Measurements from ENCODE around the gene SLC7A5.
"Not testable (repeated sequence)": the region's sequence is repeated elsewhere in the genome, so short reads cannot be mapped to it uniquely, and the experiment has no call there.

DNA sequence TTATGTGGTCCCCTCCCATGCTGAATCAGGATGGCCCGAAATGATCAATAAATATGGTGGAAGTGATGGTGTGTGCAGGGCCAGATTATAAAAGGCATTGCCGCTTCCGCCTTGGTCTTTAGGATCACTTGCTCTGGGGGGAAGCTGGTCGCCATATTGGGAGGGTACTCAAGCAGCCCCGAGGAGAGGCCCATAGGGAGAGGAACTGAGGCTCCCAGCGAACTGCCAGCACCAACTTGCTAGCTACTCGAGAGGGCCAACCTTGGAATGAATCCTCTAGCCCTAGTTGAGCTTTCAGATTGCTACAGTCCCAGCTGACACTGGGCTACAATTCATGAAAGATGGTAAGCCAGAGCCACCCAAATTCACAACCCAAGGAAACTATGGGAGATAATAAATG is 19.0 kb upstream of the SLC7A5 start:
- TF ChIP-seq, protein P1, sequence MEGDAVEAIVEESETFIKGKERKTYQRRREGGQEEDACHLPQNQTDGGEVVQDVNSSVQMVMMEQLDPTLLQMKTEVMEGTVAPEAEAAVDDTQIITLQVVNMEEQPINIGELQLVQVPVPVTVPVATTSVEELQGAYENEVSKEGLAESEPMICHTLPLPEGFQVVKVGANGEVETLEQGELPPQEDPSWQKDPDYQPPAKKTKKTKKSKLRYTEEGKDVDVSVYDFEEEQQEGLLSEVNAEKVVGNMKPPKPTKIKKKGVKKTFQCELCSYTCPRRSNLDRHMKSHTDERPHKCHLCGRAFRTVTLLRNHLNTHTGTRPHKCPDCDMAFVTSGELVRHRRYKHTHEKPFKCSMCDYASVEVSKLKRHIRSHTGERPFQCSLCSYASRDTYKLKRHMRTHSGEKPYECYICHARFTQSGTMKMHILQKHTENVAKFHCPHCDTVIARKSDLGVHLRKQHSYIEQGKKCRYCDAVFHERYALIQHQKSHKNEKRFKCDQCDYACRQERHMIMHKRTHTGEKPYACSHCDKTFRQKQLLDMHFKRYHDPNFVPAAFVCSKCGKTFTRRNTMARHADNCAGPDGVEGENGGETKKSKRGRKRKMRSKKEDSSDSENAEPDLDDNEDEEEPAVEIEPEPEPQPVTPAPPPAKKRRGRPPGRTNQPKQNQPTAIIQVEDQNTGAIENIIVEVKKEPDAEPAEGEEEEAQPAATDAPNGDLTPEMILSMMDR (IDR thresholded peaks at IDR 0.05) = not testable (repeated sequence)
- TF ChIP-seq POLR2AphosphoS5, POLR2A (IDR thresholded peaks at IDR 0.05): not testable (repeated sequence)

All from prostate gland (tissue), 2 donors.